HFFc6 (cell line): ENCODE measurements around the gene ST6GALNAC6. TPM values are rescaled to one million over a fixed set of nuclear protein-coding genes. Genes with fewer than 3 reads are reported as not detected.
A peak's percentile ranks its signal among the peaks of the same experiment; 100 is the strongest.

Experiments
- DNase-seq: peaks from one replicate; pipeline ENCODE4 v3.0.0-alpha.2; 2018
- H3K27ac Mint-ChIP-seq: 2 replicates; pipeline ENCODE4 v1.8.0; 2020; ENCODE audit warnings: mild to moderate bottlenecking, mixed read lengths
- H3K27me3 Mint-ChIP-seq: 2 replicates; pipeline ENCODE4 v1.8.0; 2021; ENCODE audit warnings: mild to moderate bottlenecking, moderate library complexity, mixed read lengths; ENCODE audit not compliant: insufficient read depth
- H3K36me3 Mint-ChIP-seq: 2 replicates; pipeline ENCODE4 v1.8.0; 2021; ENCODE audit warnings: low read depth, mixed read lengths
- H3K4me1 Mint-ChIP-seq: 2 replicates; pipeline ENCODE4 v1.8.0; 2020; ENCODE audit warnings: low read depth, mixed read lengths
- H3K4me3 Mint-ChIP-seq: 2 replicates; pipeline ENCODE4 v1.8.0; 2020; ENCODE audit warnings: mild to moderate bottlenecking, moderate library complexity, mixed read lengths
- H3K9me3 Mint-ChIP-seq: 2 replicates; pipeline ENCODE4 v1.8.0; 2020; ENCODE audit warnings: mild to moderate bottlenecking, mixed read lengths
- CTCF ChIP-seq: fragments of 200-600 bp; sonication (generic); IDR thresholded peaks from 2 replicates; pipeline ENCODE4 v1.5.0; 2021; ENCODE audit warnings: antibody characterized with exemption, mild to moderate bottlenecking
- total RNA-seq, 6 experiments: library from RNA; stranded (reverse); fragmentation: NEBNext Ultra II Directional; extraction: Animal tissue kit (Norgen Biotek cat#: 25700); gene quantifications; 2 replicates in 1 of 6; 3 replicates in 5 of 6; pipeline ENCODE4 v1.2.3, GENCODE V29; 2021

ST6GALNAC6 gene
- total RNA-seq, 6 experiments from 2014 or later: 29.3 to 40.6 (median 34.2) TPM

- no peak for DNase-seq
- H3K36me3 Mint-ChIP-seq: peaks cover 7% of the 10 kb centered on the region
- no peaks in the 10 kb centered on the region for H3K9me3 Mint-ChIP-seq
- H3K4me1 Mint-ChIP-seq: peaks cover 8% of the 10 kb centered on the region
- no peaks in the 10 kb centered on the region for H3K27me3 Mint-ChIP-seq
- no peak overlapping the region for H3K27ac Mint-ChIP-seq
- no peak for TF ChIP-seq CTCF
- no peak overlapping the region for H3K4me3 Mint-ChIP-seq
These were observed 10.5 kb upstream of the ST6GALNAC6 start for GRCh38 chr9:127909839-127910273.

GRCh38 chr9:127908660-127908926 is 9.2 kb upstream of the ST6GALNAC6 start:
- TF ChIP-seq CTCF: no peak
- H3K36me3 Mint-ChIP-seq: peaks cover 7% of the 10 kb centered on the region
- H3K27ac Mint-ChIP-seq: no peak overlapping the region
- no peak overlapping the region for H3K4me3 Mint-ChIP-seq
- H3K4me1 Mint-ChIP-seq: peaks cover 16% of the 10 kb centered on the region
- no peaks in the 10 kb centered on the region; the same call in 1 of the 2 replicates for H3K27me3 Mint-ChIP-seq
- DNase-seq: no peak
- H3K9me3 Mint-ChIP-seq: no peaks in the 10 kb centered on the region

GRCh38 chr9:127907867-127908659 is 8.7 kb upstream of the ST6GALNAC6 start:
- no peaks in the 10 kb centered on the region; the same call in 1 of the 2 replicates for H3K27me3 Mint-ChIP-seq

GRCh38 chr9:127905788-127906191 is 6.4 kb upstream of the ST6GALNAC6 start:
- no peak for DNase-seq
- H3K4me1 Mint-ChIP-seq: peaks cover 24% of the 10 kb centered on the region
- no peaks in the 10 kb centered on the region; the same call in 1 of the 2 replicates for H3K27me3 Mint-ChIP-seq

More at GRCh38 chr9:127907867-127908659, 8.7 kb upstream of the ST6GALNAC6 start:
- DNase-seq: no peak
- Mint-ChIP-seq H3K27ac (no peak overlapping the region), H3K4me1 (peaks cover 21% of the 10 kb centered on the region), H3K36me3 (peaks cover 7% of the 10 kb centered on the region), H3K9me3 (no peaks in the 10 kb centered on the region), H3K4me3 (no peak overlapping the region)
- no peak for TF ChIP-seq CTCF

GRCh38 chr9:127905004-127905728 is 5.8 kb upstream of the ST6GALNAC6 start:
- Mint-ChIP-seq H3K9me3 (no peaks in the 10 kb centered on the region), H3K4me3 (no peak overlapping the region), H3K4me1 (peaks cover 21% of the 10 kb centered on the region), H3K27ac (peak overlapping the region; percentile 16; the same call in 1 of the 2 replicates), H3K27me3 (no peaks in the 10 kb centered on the region; the same call in 1 of the 2 replicates), H3K36me3 (no peaks in the 10 kb centered on the region)
- no peak for TF ChIP-seq CTCF
- DNase-seq: no peak

More at GRCh38 chr9:127905788-127906191, 6.4 kb upstream of the ST6GALNAC6 start:
- H3K36me3 Mint-ChIP-seq: peaks cover 3% of the 10 kb centered on the region
- H3K9me3 Mint-ChIP-seq: no peaks in the 10 kb centered on the region
- no peak overlapping the region for H3K4me3 Mint-ChIP-seq
- peak overlapping the region; percentile 7; the same call in 1 of the 2 replicates for H3K27ac Mint-ChIP-seq
- no peak for TF ChIP-seq CTCF
